Neural cell (in vitro differentiated cells): Measurements from ENCODE around the gene DDHD1. TPM values are rescaled to one million over a fixed set of nuclear protein-coding genes. Genes with fewer than 3 reads are reported as not detected.
"Not testable (repeated sequence)": the region's sequence is repeated elsewhere in the genome, so short reads cannot be mapped to it uniquely, and the experiment has no call there.

Experiments
- H2AFZ ChIP-seq: fragments of 200-600, 300-800 bp; sonication (generic), shearing (Covaris generic); 2 replicates; pipeline ENCODE4 v1.6.0; 2014; ENCODE audit warnings: low read depth, mild to moderate bottlenecking, antibody characterized with exemption, low read length, moderate library complexity
- H3F3A ChIP-seq: fragments of 200-600 bp; shearing (Covaris generic); 2 replicates; pipeline ENCODE4 v1.6.1; 2016; ENCODE audit warnings: mild to moderate bottlenecking, moderate library complexity, mixed read lengths, antibody characterized with exemption, low read length; ENCODE audit not compliant: insufficient read depth, poor library complexity, severe bottlenecking
- H3K27ac ChIP-seq: fragments of 200-600, 300-800 bp; sonication (generic), shearing (Covaris generic); 2 replicates; pipeline ENCODE4 v1.5.1; 2014; ENCODE audit warnings: mild to moderate bottlenecking, low read length, moderate library complexity
- H3K27me3 ChIP-seq: fragments of 300-800, 200-600 bp; sonication (generic), shearing (Covaris generic); 2 replicates; pipeline ENCODE4 v1.6.0; 2014; ENCODE audit warnings: mild to moderate bottlenecking, low read depth, low read length, moderate library complexity; ENCODE audit not compliant: insufficient read depth
- H3K36me3 ChIP-seq: fragments of 300-800, 200-600 bp; sonication (generic), shearing (Covaris generic); 2 replicates; pipeline ENCODE4 v1.5.1; 2014; ENCODE audit warnings: mild to moderate bottlenecking, antibody characterized with exemption, low read length, moderate library complexity; ENCODE audit not compliant: insufficient read depth
- H3K4me2 ChIP-seq: fragments of 300-800, 200-600 bp; sonication (generic), shearing (Covaris generic); 2 replicates; pipeline ENCODE4 v1.6.0; 2014; ENCODE audit warnings: mild to moderate bottlenecking, low read length
- H3K4me3 ChIP-seq: fragments of 300-800, 200-600 bp; sonication (generic), shearing (Covaris generic); 2 replicates; pipeline ENCODE4 v1.5.1; 2014; ENCODE audit warnings: mild to moderate bottlenecking, low read length, moderate library complexity
- H3K79me2 ChIP-seq: fragments of 200-600 bp; shearing (Covaris generic); replicated peaks from 2 replicates; pipeline ENCODE4 v1.6.0; 2014; ENCODE audit warnings: mild to moderate bottlenecking, low read length, moderate library complexity; ENCODE audit not compliant: insufficient read depth
- H3K9ac ChIP-seq: fragments of 300-800, 200-600 bp; sonication (generic), shearing (Covaris generic); 2 replicates; pipeline ENCODE4 v1.6.1; 2016; ENCODE audit warnings: mild to moderate bottlenecking, low read length, mixed read lengths
- H3K9me2 ChIP-seq: fragments of 200-600 bp; shearing (Covaris generic); 2 replicates; pipeline ENCODE4 v1.6.1; 2016; ENCODE audit warnings: mild to moderate bottlenecking, low read length, mixed read lengths; ENCODE audit not compliant: insufficient read depth
- H3K9me3 ChIP-seq: fragments of 200-600, 300-800 bp; sonication (generic), shearing (Covaris generic); 2 replicates; pipeline ENCODE4 v1.6.1; 2016; ENCODE audit warnings: mild to moderate bottlenecking, mixed run types, low read length, moderate library complexity, mixed read lengths
- H4K20me1 ChIP-seq: fragments of 200-600 bp; shearing (Covaris generic); 2 replicates; pipeline ENCODE4 v1.6.1; 2016; ENCODE audit warnings: mild to moderate bottlenecking, mixed run types; ENCODE audit not compliant: insufficient read depth
- CTCF ChIP-seq: fragments of 450-650 bp; IDR thresholded peaks from 2 replicates; pipeline ENCODE4 v1.5.1; 2014; ENCODE audit warnings: antibody characterized with exemption, mild to moderate bottlenecking, moderate library complexity; ENCODE audit not compliant: poor library complexity, severe bottlenecking
- EP300 ChIP-seq: fragments of 450-650 bp; conservative IDR thresholded peaks from 2 replicates; pipeline ENCODE4 v1.6.1; 2014; ENCODE audit warnings: antibody characterized with exemption, mild to moderate bottlenecking, moderate library complexity; ENCODE audit not compliant: poor library complexity, severe bottlenecking
- EZH2 ChIP-seq: fragments of 200-600, 300-800 bp; shearing (Covaris generic), sonication (generic); IDR thresholded peaks from 2 replicates; pipeline ENCODE4 v1.6.1; 2014; ENCODE audit warnings: antibody characterized with exemption, low read length, borderline replicate concordance, mild to moderate bottlenecking; ENCODE audit not compliant: insufficient read depth, poor library complexity, severe bottlenecking
- MXI1 ChIP-seq: fragments of 450-650 bp; conservative IDR thresholded peaks from 2 replicates; pipeline ENCODE4 v1.6.1; 2014; ENCODE audit warnings: antibody characterized with exemption, mild to moderate bottlenecking; ENCODE audit not compliant: poor library complexity, severe bottlenecking
- POLR2AphosphoS5 ChIP-seq: IDR thresholded peaks from 2 replicates; pipeline ENCODE4 v1.6.1; 2012
- RAD21 ChIP-seq: fragments of 450-650 bp; conservative IDR thresholded peaks from 2 replicates; pipeline ENCODE4 v1.6.1; 2014; ENCODE audit warnings: antibody characterized with exemption, mild to moderate bottlenecking, moderate library complexity
- REST ChIP-seq: IDR thresholded peaks from 2 replicates; pipeline ENCODE4 v1.6.1; 2012; ENCODE audit warnings: borderline replicate concordance
- SMC3 ChIP-seq: fragments of 450-650 bp; conservative IDR thresholded peaks from 2 replicates; pipeline ENCODE4 v1.6.1; 2014; ENCODE audit warnings: antibody characterized with exemption, mild to moderate bottlenecking, moderate library complexity; ENCODE audit not compliant: poor library complexity
- TAF1 ChIP-seq: IDR thresholded peaks from 2 replicates; pipeline ENCODE4 v1.6.1; 2012; ENCODE audit warnings: low read depth
- polyA plus RNA-seq: library from polyadenylated mRNA; depleted of rRNA; stranded (reverse); fragments of >200 nt; gene quantifications from 2 replicates; pipeline ENCODE4 v1.2.3, GENCODE V29; 2014

The DDHD1 gene
- polyA plus RNA-seq, 1 donor from 2014 or later = 13.9 TPM

GRCh38 chr14:53137568-53138203 is 15.4 kb downstream of the DDHD1 start:
- Histone ChIP-seq H4K20me1 (no peaks in the 10 kb centered on the region), H3K79me2 (peaks cover 5% of the 10 kb centered on the region), H3K9ac (no peak overlapping the region), H3K27me3 (no peaks in the 10 kb centered on the region), H3K9me3 (peaks cover 10% of the 10 kb centered on the region), H3K27ac (no peak overlapping the region), H3K9me2 (no peaks in the 10 kb centered on the region), H3K36me3 (no peaks in the 10 kb centered on the region), H3K4me2 (no peak overlapping the region), H3K4me3 (no peak overlapping the region), H3F3A (no peaks in the 10 kb centered on the region), H2AFZ (no peak overlapping the region)
- TF ChIP-seq EZH2 (no peak), POLR2AphosphoS5 (no peak), MXI1 (no peak)

- not testable (repeated sequence) for H3K4me2 ChIP-seq
These were observed 22.6 kb downstream of the DDHD1 start for GRCh38 chr14:53130491-53130890.

GRCh38 chr14:53128303-53129028 is 24.7 kb downstream of the DDHD1 start:
- H3K4me2 ChIP-seq = no peak overlapping the region
- H3K27me3 ChIP-seq = no peaks in the 10 kb centered on the region
- H2AFZ ChIP-seq = no peak overlapping the region
- H3F3A ChIP-seq = no peaks in the 10 kb centered on the region
- H4K20me1 ChIP-seq = no peaks in the 10 kb centered on the region
- no peak overlapping the region for H3K4me3 ChIP-seq
- no peaks in the 10 kb centered on the region for H3K79me2 ChIP-seq
- H3K36me3 ChIP-seq = no peaks in the 10 kb centered on the region
- no peak for TF ChIP-seq SMC3
- no peak for TF ChIP-seq EZH2
- TF ChIP-seq CTCF = no peak
- no peak for TF ChIP-seq TAF1
- TF ChIP-seq POLR2AphosphoS5 = no peak
- TF ChIP-seq RAD21 = no peak
- TF ChIP-seq MXI1 = no peak
- TF ChIP-seq EP300 = no peak
- no peak for TF ChIP-seq REST
- no peak overlapping the region for H3K9ac ChIP-seq
- H3K9me2 ChIP-seq = no peaks in the 10 kb centered on the region
- H3K27ac ChIP-seq = no peak overlapping the region
- H3K9me3 ChIP-seq = no peaks in the 10 kb centered on the region

More at GRCh38 chr14:53130491-53130890, 22.6 kb downstream of the DDHD1 start:
- not testable (repeated sequence) for H2AFZ ChIP-seq, H3K9me3 ChIP-seq, H3K79me2 ChIP-seq, H3F3A ChIP-seq, H3K27me3 ChIP-seq, H3K9ac ChIP-seq, H3K36me3 ChIP-seq, H3K9me2 ChIP-seq, H3K27ac ChIP-seq, H4K20me1 ChIP-seq, H3K4me3 ChIP-seq
